SK-N-SH (cell line): ENCODE results near the gene GMPPA. TPM values are rescaled to one million over a fixed set of nuclear protein-coding genes. Genes with fewer than 3 reads are reported as not detected.

Experiments
- CTCF ChIA-PET: fragments of 300-600, 350-600 bp; formaldehyde crosslinking; extraction: SDS; loops from one replicate; lab custom pipeline; 2021; lab: Yijun Ruan, JAX
- POLR2A ChIA-PET: fragments of 350-600 bp; sonication (Branson Sonifier 250); formaldehyde crosslinking; extraction: SDS; loops from one replicate; lab custom pipeline; 2020; ENCODE audit warnings: antibody characterized with exemption, inconsistent platforms; lab: Yijun Ruan, JAX
- DNase-seq: peaks from one replicate; pipeline ENCODE4 v3.0.0; 2012
- H2AFZ ChIP-seq: fragments of 200-600 bp; sonication (generic); 2 replicates; pipeline ENCODE4 v1.8.1; 2016; ENCODE audit warnings: antibody characterized with exemption, mild to moderate bottlenecking, low read depth
- H3F3A ChIP-seq: fragments of 200-600 bp; sonication (generic); replicated peaks from 2 replicates; pipeline ENCODE3; 2016; ENCODE audit warnings: antibody characterized with exemption, mild to moderate bottlenecking; ENCODE audit not compliant: insufficient read depth
- H3K27ac ChIP-seq, 2 experiments: fragments of 200-500 bp in 1 of 2; fragments of 200-600 bp in 1 of 2; sonication (Bioruptor generic) in 1 of 2; sonication (generic), shearing (Covaris generic) in 1 of 2; 2 replicates each; pipeline versions ENCODE4 v1.5.1 to v1.6.1; 2014 to 2016; ENCODE audit warnings: low read depth in 2 of 2, inconsistent platforms in 1 of 2, low read length in 1 of 2, mild to moderate bottlenecking in 1 of 2, mixed read lengths in 1 of 2
- H3K27me3 ChIP-seq: fragments of 200-600 bp; sonication (generic), shearing (Covaris generic); 2 replicates; pipeline ENCODE4 v1.6.1; 2016; ENCODE audit warnings: mixed run types; ENCODE audit not compliant: insufficient read depth
- H3K36me3 ChIP-seq, 2 experiments: fragments of 200-500 bp in 1 of 2; fragments of 200-600 bp in 1 of 2; sonication (Bioruptor generic) in 1 of 2; sonication (generic) in 1 of 2; replicated peaks in 1 of 2; 2 replicates each; pipeline versions ENCODE3 to v1.5.1; 2014 to 2016; ENCODE audit warnings: low read length in 1 of 2, mild to moderate bottlenecking in 1 of 2; ENCODE audit not compliant: insufficient read depth in 2 of 2, control insufficient read depth in 1 of 2
- H3K4me1 ChIP-seq, 2 experiments: fragments of 200-500 bp in 1 of 2; fragments of 200-600 bp in 1 of 2; sonication (Bioruptor generic) in 1 of 2; sonication (generic), shearing (Covaris generic) in 1 of 2; 2 replicates each; pipeline versions ENCODE4 v1.5.1 to v1.6.1; 2014 to 2016; ENCODE audit warnings: low read depth in 1 of 2, low read length in 1 of 2, mixed run types in 1 of 2; ENCODE audit not compliant: insufficient read depth in 2 of 2, control insufficient read depth in 1 of 2
- H3K4me2 ChIP-seq: fragments of 200-600 bp; sonication (generic), shearing (Covaris generic); 2 replicates; pipeline ENCODE4 v1.6.1; 2017; ENCODE audit warnings: mixed run types
- H3K4me3 ChIP-seq, 2 experiments: fragments of 200-500 bp in 1 of 2; fragments of 200-600 bp in 1 of 2; sonication (Bioruptor generic) in 1 of 2; sonication (generic), shearing (Covaris generic) in 1 of 2; 2 replicates each; pipeline versions ENCODE4 v1.5.1 to v1.8.1; 2014 to 2016; ENCODE audit warnings: low read depth in 2 of 2, inconsistent platforms in 1 of 2, low read length in 1 of 2, mild to moderate bottlenecking in 1 of 2, mixed read lengths in 1 of 2, moderate library complexity in 1 of 2
- H3K79me2 ChIP-seq: fragments of 200-600 bp; sonication (generic); 2 replicates; pipeline ENCODE4 v1.8.1; 2017; ENCODE audit warnings: mild to moderate bottlenecking; ENCODE audit not compliant: insufficient read depth
- H3K9ac ChIP-seq: fragments of 200-600 bp; sonication (generic); 2 replicates; pipeline ENCODE4 v1.6.1; 2017; ENCODE audit warnings: mixed run types
- H3K9me2 ChIP-seq: fragments of 200-600 bp; sonication (generic); 2 replicates; pipeline ENCODE4 v1.6.1; 2017; ENCODE audit warnings: mixed run types
- H3K9me3 ChIP-seq: fragments of 200-600 bp; sonication (generic); 2 replicates; pipeline ENCODE4 v1.6.1; 2017; ENCODE audit warnings: mixed run types, mild to moderate bottlenecking, moderate library complexity
- H4K20me1 ChIP-seq: fragments of 200-600 bp; sonication (generic); 2 replicates; pipeline ENCODE4 v1.6.1; 2017; ENCODE audit warnings: mild to moderate bottlenecking, mixed run types; ENCODE audit not compliant: insufficient read depth
- CHD2 ChIP-seq: fragments of 150-350 bp; IDR thresholded peaks from 2 replicates; pipeline ENCODE4 v1.6.1; 2018; ENCODE audit warnings: low read length; ENCODE audit not compliant: partially characterized antibody
- EZH2phosphoT487 ChIP-seq: fragments of 200-600 bp; sonication (generic); IDR thresholded peaks from 2 replicates; pipeline ENCODE4 v1.6.1; 2017; ENCODE audit warnings: low read depth, mixed run types, mild to moderate bottlenecking, antibody characterized with exemption, moderate library complexity, borderline replicate concordance
- FOXJ3 ChIP-seq: sonication (generic); formaldehyde crosslinking; IDR thresholded peaks from 2 replicates; pipeline ENCODE4 v1.5.1; 2020; ENCODE audit warnings: mild to moderate bottlenecking, missing genetic modification reagents
- FOXM1 ChIP-seq: IDR thresholded peaks from 2 replicates; pipeline ENCODE4 v1.4.0; 2012; ENCODE audit warnings: low read depth, mild to moderate bottlenecking
- GABPA ChIP-seq: IDR thresholded peaks from 2 replicates; pipeline ENCODE4 v1.4.0; 2012; ENCODE audit warnings: low read depth, mild to moderate bottlenecking
- GATA2 ChIP-seq: sonication (generic); formaldehyde crosslinking; IDR thresholded peaks from 2 replicates; pipeline ENCODE4 v1.5.0; 2020; ENCODE audit warnings: mild to moderate bottlenecking, missing genetic modification reagents
- JUND ChIP-seq: IDR thresholded peaks from 2 replicates; pipeline ENCODE4 v1.4.0; 2012
- MAX ChIP-seq: IDR thresholded peaks from 2 replicates; pipeline ENCODE4 v1.4.0; 2012; ENCODE audit warnings: low read depth
- MEF2A ChIP-seq: IDR thresholded peaks from 2 replicates; pipeline ENCODE4 v1.4.0; 2012; ENCODE audit warnings: low read depth, borderline replicate concordance
- MXI1 ChIP-seq: IDR thresholded peaks from 2 replicates; pipeline ENCODE4 v1.6.1; 2012; ENCODE audit warnings: mild to moderate bottlenecking, low read depth, low read length, improper control_type of control experiment
- NFIC ChIP-seq: IDR thresholded peaks from 2 replicates; pipeline ENCODE4 v1.4.0; 2012; ENCODE audit warnings: borderline replicate concordance
- NRF1 ChIP-seq: IDR thresholded peaks from 2 replicates; pipeline ENCODE4 v1.6.1; 2012; ENCODE audit warnings: low read depth, mild to moderate bottlenecking, low read length
- PBX3 ChIP-seq: IDR thresholded peaks from 2 replicates; pipeline ENCODE4; 2012
- POLR2AphosphoS5 ChIP-seq: IDR thresholded peaks from 2 replicates; pipeline ENCODE4 v1.6.1; 2012; ENCODE audit warnings: low read depth, low read length
- RAD21 ChIP-seq: IDR thresholded peaks from 2 replicates; pipeline ENCODE4 v1.6.1; 2012; ENCODE audit warnings: mild to moderate bottlenecking, low read length
- RCOR1 ChIP-seq: fragments of 150-350 bp; IDR thresholded peaks from 2 replicates; pipeline ENCODE4 v1.6.1; 2017; ENCODE audit warnings: antibody characterized with exemption, low read length
- REST ChIP-seq: IDR thresholded peaks from 2 replicates; pipeline ENCODE4 v1.6.1; 2012; ENCODE audit warnings: mild to moderate bottlenecking, low read depth, low read length, moderate library complexity
- RFX5 ChIP-seq: IDR thresholded peaks from 2 replicates; pipeline ENCODE4 v1.6.1; 2012; ENCODE audit warnings: mild to moderate bottlenecking, improper control_type of control experiment, low read length
- RXRA ChIP-seq: IDR thresholded peaks from 2 replicates; pipeline ENCODE4 v1.4.0; 2012; ENCODE audit warnings: low read depth, mild to moderate bottlenecking, borderline replicate concordance
- SIN3A ChIP-seq: IDR thresholded peaks from 2 replicates; pipeline ENCODE4 v1.6.1; 2012; ENCODE audit warnings: low read depth, mild to moderate bottlenecking, low read length, moderate library complexity, borderline replicate concordance
- TAF1 ChIP-seq: IDR thresholded peaks from 2 replicates; pipeline ENCODE4 v1.6.1; 2012; ENCODE audit warnings: low read depth, mild to moderate bottlenecking, low read length, moderate library complexity, borderline replicate concordance
- TCF12 ChIP-seq: IDR thresholded peaks from 2 replicates; pipeline ENCODE4 v1.4.0; 2012
- TEAD4 ChIP-seq: IDR thresholded peaks from 2 replicates; pipeline ENCODE4 v1.4.0; 2012; ENCODE audit warnings: mild to moderate bottlenecking, borderline replicate concordance; ENCODE audit not compliant: insufficient read depth
- USF1 ChIP-seq: IDR thresholded peaks from 2 replicates; pipeline ENCODE4 v1.4.0; 2012; ENCODE audit warnings: low read depth, borderline replicate concordance
- YY1 ChIP-seq: IDR thresholded peaks from 2 replicates; pipeline ENCODE4 v1.4.0; 2012; ENCODE audit warnings: low read depth, mild to moderate bottlenecking
- ZBTB33 ChIP-seq: IDR thresholded peaks from 2 replicates; pipeline ENCODE4 v1.4.0; 2012; ENCODE audit warnings: low read depth, borderline replicate concordance
- WGBS: methylation state at CpG from one replicate; pipeline ENCODE4 v1.1.6; 2017; ENCODE audit warnings: low lambda C conversion rate; 5-methylcytosine and 5-hydroxymethylcytosine counted together
- polyA plus RNA-seq, 3 experiments: library from polyadenylated mRNA; depleted of rRNA; stranded (reverse); fragments of >200 nt; gene quantifications; 2 replicates each; pipeline ENCODE4 v1.2.3, GENCODE V29; 2012

The GMPPA gene
- polyA plus RNA-seq, 1 of the 3 experiments (the other 2 are of a cell fraction) = 61.3 TPM

- no peak overlapping the region for H3K9ac ChIP-seq
- no peaks in the 10 kb centered on the region for H3K9me3 ChIP-seq
- H3K9me2 ChIP-seq = no peaks in the 10 kb centered on the region
- no peak overlapping the region; a peak in 1 of 4 replicates for H3K4me3 ChIP-seq
- CTCF ChIA-PET = interaction anchor here (0.6 to 62.1 kb wide), 11 partner anchors 7 to 506 kb away, joined by 3 to 2824 read pairs (median 5); partner anchors contain the start of genes ASIC4, CHPF, GMPPA and TMEM198
- no peaks in the 10 kb centered on the region for H4K20me1 ChIP-seq
- H3K4me1 ChIP-seq = peaks cover 3 to 96% of the 10 kb centered on the region in 2 experiments; a peak in 2 of 4 replicates
- POLR2A ChIA-PET = interaction anchor here (0.5 to 13.5 kb wide), 16 partner anchors 10 to 1108 kb away, joined by 3 to 210 read pairs (median 6); partner anchors contain the start of genes CHPF, GMPPA, OBSL1 and TMEM198
- no peaks in the 10 kb centered on the region for H3F3A ChIP-seq
- H2AFZ ChIP-seq = no peak overlapping the region
- peak overlapping the region in 1 of 2 experiments; percentile 96; a peak in 2 of 4 replicates for H3K27ac ChIP-seq
- H3K27me3 ChIP-seq = no peaks in the 10 kb centered on the region; the same call in 1 of the 2 replicates
- DNase-seq = peak; percentile 84
- peaks cover 6 to 20% of the 10 kb centered on the region in 2 experiments for H3K36me3 ChIP-seq
- whole genome bisulfite sequencing = 28% methylated on average over 6 of the region's 8 CpGs
- H3K79me2 ChIP-seq = no peaks in the 10 kb centered on the region
- H3K4me2 ChIP-seq = no peak overlapping the region
- TF ChIP-seq REST (peak; percentile 89), NRF1 (no peak), CHD2 (peak; percentile 91), JUND (no peak), MEF2A (no peak), EZH2phosphoT487 (no peak), FOXM1 (no peak), SIN3A (no peak), RAD21 (peak; percentile 20; the same call in 1 of the 2 replicates), TCF12 (peak; percentile 10; the same call in 1 of the 2 replicates), YY1 (no peak), NFIC (no peak), MXI1 (peak; percentile 21; the same call in 1 of the 2 replicates), GATA2 (peak; percentile 100), RFX5 (no peak), TEAD4 (no peak), MAX (no peak), ZBTB33 (no peak), RCOR1 (peak; percentile 79), RXRA (no peak), GABPA (no peak), USF1 (no peak), PBX3 (no peak), POLR2AphosphoS5 (0 out of 2 replicates have a peak, but pooled peaks have one; percentile 18), FOXJ3 (CRISPR knock-in tag) (peak; percentile 96), TAF1 (no peak)
These were observed 9.1 kb downstream of the GMPPA start for GRCh38 chr2:219507581-219508443.
